LNCaP clone FGC (cell line): ENCODE data around the gene SDCCAG8.

Source experiments
- DNase-seq: peaks from one replicate; pipeline ENCODE4 v3.0.0-alpha.2; 2011; ENCODE audit warnings: low read depth
- H3K4me3 ChIP-seq: 2 replicates; pipeline ENCODE4 v1.5.1; 2011; ENCODE audit warnings: mild to moderate bottlenecking, low read depth, low read length, control low read depth
- TF ChIP-seq, protein P1 (sequence below): IDR thresholded peaks from 2 replicates; pipeline ENCODE4 v1.5.1; 2012; ENCODE audit warnings: mild to moderate bottlenecking; ENCODE audit not compliant: control insufficient read depth, insufficient read depth; ENCODE audit errors: extremely low read depth

Gene SDCCAG8

DNA sequence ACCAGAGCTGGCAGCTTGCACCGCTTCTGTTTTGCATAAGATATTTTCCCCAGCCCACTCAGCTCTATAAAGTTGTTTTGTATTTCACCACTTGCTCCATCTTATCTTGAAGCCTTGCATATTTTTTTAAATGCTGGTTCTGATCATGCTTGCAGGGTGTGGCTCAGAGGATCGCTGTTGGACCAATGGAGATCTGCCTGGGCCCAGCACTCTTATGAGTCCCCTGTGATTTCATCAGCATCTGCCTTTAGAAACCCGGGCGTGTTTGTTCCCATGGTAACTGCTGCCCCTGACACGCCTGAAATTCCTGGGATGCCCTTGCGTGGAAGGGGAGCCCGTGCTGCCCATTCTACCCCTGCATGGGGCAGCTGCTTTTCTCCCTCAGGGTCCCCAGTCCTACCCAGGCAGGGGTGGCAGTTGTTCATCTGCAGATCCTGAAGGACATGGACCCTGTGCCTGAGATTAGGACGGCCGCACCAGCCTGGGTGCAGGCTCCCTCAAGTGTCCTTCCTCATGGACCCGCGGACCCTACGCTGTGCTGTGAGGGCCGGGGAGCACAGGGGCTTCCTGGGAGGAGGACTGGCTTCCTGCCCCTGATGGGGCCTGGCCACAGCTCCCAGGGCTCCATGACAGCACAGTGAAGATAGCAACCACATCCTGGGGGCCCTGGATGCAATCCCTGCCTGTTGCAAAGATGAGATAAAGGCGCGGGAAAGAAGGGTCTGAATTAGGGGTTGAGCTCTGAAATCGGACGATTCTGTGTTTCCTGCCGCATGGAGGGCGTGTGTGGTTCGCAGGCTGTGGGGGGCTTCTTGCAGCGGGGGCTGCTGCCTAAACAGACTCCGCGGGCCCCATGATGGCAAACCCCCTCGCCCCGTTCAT is 226.5 kb downstream of the SDCCAG8 start:
- DNase-seq = no peak
- no peak overlapping the region for H3K4me3 ChIP-seq
- TF ChIP-seq, protein P1, sequence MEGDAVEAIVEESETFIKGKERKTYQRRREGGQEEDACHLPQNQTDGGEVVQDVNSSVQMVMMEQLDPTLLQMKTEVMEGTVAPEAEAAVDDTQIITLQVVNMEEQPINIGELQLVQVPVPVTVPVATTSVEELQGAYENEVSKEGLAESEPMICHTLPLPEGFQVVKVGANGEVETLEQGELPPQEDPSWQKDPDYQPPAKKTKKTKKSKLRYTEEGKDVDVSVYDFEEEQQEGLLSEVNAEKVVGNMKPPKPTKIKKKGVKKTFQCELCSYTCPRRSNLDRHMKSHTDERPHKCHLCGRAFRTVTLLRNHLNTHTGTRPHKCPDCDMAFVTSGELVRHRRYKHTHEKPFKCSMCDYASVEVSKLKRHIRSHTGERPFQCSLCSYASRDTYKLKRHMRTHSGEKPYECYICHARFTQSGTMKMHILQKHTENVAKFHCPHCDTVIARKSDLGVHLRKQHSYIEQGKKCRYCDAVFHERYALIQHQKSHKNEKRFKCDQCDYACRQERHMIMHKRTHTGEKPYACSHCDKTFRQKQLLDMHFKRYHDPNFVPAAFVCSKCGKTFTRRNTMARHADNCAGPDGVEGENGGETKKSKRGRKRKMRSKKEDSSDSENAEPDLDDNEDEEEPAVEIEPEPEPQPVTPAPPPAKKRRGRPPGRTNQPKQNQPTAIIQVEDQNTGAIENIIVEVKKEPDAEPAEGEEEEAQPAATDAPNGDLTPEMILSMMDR = no peak

DNA sequence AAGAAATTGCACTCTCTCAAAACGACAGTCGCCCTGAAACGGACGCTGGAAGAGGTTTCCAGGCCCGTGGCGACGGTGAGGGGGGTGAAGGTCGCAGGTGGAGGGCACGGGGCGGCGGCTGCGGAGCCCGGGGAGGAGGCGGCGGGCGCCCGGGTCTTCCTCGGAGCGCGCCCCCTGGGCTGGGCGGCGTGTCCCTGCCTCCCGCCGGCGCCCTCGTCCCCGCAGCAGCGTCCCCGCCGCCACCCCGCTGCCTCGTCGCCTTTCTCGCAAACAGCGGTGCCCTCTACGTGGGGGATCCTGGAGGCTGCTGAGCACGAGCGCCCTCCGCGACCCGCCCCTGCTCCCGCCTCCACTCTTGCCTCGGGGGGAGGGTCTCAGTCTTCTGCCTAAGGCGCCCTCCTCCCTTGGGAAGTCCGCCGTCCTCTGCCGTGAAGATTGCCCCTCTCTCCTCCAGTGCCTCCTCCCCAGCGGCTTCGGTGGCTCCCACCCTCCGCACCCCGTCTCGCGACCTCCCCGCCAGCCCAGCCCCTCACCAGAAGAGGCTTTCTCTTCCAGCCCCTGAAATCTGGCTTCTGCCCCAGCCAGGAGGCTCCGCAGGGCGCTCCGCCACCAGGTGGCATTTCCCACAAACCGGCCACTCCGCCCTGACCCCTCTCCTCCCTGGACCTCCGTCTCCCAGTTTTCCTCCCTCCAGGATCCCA is 227.4 kb downstream of the SDCCAG8 start:
- H3K4me3 ChIP-seq = no peak overlapping the region
- TF ChIP-seq, protein P1 = 0 out of 2 replicates have a peak, but pooled peaks have one; percentile 4
- no peak for DNase-seq

DNA sequence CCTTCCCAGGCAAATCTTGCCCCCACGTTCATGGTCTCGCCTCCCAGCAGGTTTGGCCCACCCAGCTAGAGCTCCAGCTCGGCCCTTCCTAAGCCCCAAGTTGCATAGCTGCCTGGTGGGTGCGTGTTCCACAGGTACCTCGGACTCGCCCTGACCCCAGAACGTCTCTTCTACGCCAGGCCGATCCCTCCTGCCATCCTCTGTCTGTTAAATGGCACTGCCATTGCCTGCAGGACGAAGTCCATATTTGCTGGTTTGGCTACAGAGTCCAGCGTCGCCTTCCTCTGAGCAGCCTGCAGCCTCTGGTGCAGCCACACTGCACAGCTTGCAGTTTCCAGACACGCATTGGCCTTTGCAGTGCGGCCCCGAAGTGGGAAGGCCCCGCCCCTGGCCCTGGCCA is 228.1 kb downstream of the SDCCAG8 start:
- TF ChIP-seq, protein P1 = no peak
- H3K4me3 ChIP-seq = no peak overlapping the region
- DNase-seq = no peak

DNA sequence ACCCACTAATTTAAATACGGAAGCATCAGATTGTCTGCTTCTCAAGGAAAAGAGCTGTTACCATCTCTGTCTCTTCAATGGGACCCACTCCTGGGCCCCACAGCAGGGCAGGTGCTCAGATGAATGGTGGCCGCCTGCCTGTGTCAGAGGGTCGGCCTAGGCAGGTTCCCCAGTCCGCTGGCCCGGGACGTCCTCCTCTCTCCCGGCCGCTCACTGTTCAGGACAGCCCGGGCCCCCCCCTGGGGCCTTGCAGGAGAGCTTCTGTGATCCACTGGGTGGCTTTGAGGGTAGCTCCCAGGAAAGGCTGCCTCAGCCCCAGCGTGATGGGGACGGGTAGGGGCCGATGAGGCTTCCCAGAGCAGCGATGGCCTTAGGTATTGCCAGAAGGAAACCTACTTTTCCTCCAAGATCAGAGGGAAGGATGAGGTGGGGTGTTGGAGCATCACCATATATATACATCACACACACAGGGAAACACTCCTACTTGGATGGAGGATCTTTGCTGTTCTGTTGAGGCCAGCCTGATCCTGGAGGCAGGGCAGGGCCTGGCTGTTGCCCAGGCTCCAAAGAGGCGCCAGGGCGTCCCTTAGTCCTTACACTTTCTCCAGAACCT is 231.3 kb downstream of the SDCCAG8 start:
- TF ChIP-seq, protein P1 = no peak
- peak overlapping the region; percentile 66 for H3K4me3 ChIP-seq
- DNase-seq = no peak

- TF ChIP-seq, protein P1 = no peak
- DNase-seq = no peak
- H3K4me3 ChIP-seq = peak overlapping the region; percentile 66
Measured at GRCh38 chr1:243487649-243488227, 231.9 kb downstream of the SDCCAG8 start.

DNA sequence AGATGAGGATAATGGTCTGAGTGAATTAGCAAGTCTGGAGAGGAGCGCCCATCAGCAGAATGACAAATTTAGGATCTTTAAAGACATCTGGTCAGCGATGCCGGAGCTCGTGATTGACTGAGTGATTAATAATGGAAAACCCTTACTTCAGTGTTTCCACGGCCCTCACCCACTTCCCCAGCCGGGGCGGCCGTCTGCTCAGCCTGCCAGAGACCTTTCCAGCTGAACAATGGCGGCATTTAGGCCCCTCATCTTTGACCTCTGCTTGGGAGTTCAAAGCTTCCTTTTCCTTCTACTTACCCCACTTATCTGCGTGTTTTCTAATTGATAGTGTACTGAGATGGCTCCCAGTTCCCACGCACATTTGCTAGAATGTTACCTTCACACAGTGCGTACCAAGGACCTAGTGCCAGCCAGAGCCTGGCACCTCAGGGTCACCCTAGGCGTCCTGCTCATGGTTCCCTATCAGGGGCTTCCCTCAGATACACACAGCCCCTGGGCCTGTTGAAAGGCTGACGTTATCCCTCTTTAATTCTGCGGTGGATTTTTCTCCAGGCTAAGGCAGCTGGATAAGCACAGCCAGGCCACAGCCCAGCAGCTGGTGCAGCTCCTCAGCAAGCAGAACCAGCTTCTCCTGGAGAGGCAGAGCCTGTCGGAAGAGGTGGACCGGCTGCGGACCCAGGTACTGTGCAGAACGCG is 232.8 kb downstream of the SDCCAG8 start:
- peak overlapping the region; percentile 66 for H3K4me3 ChIP-seq
- DNase-seq = no peak
- TF ChIP-seq, protein P1 = no peak
